GM19467 (cell line): Measurements from ENCODE around the gene ATP6V0C.
"Not testable (repeated sequence)": the region's sequence is repeated elsewhere in the genome, so short reads cannot be mapped to it uniquely, and the experiment has no call there.

ENCODE experiments used
- ATAC-seq: cut with Tn5 transposase; IDR thresholded peaks from one replicate; pipeline ENCODE4 v1.9.1; 2021; ENCODE audit warnings: mild to moderate bottlenecking, moderate library complexity; ENCODE audit not compliant: unreplicated experiment

Gene ATP6V0C

DNA sequence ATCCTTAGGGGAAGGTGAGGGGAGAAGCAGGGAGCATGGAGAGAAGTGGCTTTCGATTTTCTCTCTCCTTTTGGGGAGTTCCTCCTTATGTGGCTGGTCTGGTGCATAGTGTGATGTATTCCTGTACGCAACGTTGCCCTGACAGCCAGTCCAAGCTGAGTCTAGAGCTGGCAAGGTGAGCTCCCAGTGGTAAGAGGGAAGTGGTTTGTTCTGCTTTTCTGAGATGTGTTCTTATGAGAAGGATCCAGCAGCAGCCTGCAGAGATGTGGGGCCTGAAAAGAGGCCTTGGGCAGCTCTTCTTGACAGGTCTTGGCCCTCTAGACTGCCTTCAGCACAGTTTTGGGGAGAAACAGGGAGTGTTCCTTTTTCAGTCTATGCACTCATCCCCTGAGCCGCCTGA is 27.2 kb downstream of the ATP6V0C start:
- not testable (repeated sequence) for ATAC-seq

DNA sequence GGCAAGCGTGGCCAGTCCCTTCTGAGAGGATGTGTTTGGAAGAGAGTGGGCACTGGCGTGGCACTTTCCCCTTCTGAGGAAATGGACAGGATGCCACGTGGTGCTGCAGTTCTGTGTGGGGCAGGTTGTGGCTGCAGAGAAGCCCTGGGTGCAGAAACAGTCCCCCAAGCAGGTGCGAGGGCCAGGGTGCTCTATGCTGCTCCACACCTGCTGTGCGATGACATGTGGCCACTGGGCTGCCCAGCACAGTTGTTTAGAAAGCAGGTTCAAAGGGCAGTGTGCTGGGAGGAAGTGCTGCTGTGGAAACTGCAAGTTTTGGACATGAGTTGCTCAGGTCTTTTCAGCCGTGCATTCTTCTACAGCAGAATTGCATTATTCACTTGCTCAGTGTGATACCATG is 27.7 kb downstream of the ATP6V0C start:
- ATAC-seq = not testable (repeated sequence)

DNA sequence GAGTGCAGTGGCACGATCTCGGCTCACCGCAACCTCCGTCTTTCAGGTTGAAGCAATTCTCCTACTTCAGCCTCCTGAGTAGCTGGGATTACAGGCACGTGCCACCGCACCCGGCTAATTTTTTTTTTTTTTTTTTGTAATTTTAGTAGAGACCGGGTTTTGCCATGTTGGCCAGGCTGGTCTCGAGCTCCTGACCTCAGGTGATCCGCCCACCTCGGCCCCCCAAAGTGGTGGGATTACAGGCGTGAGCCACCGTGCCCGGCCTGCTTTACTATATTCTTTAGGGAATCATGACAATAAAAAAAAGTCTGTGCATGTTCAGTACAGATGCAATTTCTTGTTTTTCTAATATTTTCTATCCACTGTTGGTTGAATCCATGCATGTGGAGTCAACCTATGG is 30.0 kb downstream of the ATP6V0C start:
- not testable (repeated sequence) for ATAC-seq

DNA sequence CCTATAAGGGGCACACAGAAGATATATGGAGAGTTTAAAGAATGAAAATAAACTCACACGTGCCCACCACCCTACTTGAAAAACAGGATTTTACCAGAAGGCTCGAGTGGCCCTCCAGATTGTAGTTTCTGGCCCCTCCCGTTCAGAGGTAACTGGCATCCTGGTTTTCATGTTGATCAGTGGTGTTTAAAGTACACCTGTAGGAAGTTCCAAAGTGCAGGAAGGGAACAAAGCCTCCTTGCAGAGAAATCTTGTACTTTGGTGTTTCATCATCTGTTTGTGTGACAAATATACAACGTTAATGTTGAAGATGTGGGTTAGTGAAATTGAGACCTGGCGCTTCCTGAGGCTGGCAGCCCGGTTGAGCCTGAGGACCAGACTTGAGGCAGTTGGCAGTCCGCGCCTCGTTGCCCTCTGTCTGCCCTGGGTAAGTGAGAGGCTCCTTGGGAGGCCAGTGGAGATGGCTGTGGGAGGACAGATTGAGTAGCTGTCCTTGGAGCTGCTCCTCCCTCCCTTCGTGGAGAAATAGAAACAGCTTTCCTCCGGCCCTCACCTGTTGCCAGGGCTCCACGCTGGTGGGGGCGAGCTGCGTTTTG is 36.6 kb downstream of the ATP6V0C start:
- not testable (repeated sequence) for ATAC-seq

DNA sequence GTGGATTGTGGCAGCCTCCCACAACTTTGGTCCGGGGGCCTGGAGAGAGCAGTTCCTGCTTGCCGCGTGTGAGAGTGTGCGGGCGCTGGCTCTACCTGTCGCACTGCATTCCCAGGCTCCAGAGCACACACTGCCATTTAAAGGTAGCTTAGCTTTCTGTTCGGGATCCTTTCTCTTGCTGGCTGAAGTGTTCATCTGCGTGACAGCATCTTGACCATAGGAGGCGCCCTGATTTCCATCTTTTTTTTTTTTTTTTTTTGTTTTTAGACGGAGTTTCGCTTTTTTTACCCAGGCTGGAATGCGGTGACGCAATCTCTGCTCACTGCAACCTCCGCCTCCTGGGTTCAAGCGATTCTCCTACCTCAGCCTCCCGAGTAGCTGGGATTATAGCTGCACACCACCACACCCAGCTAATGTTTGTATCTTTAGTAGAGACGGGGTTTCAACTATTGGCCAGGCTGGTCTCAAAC is 37.7 kb downstream of the ATP6V0C start:
- ATAC-seq = not testable (repeated sequence)

DNA sequence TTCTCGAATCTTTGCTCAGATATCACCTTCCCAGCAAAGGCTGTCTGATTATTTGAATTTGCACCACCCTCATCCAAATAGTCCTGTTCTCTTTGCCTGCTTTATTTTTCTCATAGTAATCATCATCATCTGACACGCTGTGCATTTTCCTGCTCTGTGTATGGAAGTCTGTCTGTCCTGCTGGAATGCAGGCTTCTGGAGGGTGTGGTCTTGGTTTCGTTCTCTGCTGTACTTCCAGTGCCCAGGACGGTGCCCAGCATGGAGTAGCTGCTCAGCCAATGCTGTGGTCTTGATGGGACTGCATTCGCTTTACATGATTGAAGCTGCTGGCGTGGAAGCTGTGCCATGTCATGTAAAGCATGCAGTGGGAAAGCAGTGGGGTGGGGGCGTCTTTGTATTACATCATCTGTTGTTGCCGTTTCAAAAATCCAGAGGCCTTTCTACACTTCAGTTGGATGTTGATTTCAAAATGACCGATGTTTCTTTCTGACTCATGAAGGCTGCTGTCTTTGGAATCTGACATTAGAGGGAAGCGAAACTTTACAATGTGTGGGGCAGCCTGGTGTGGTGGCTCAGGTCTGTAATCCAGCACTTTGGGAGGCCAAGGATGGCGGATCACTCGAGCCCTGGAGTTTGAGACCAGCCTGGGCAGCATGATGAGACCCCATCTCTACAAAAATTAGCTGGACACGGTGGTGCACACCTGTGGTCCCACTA is 41.1 kb downstream of the ATP6V0C start:
- not testable (repeated sequence) for ATAC-seq

DNA sequence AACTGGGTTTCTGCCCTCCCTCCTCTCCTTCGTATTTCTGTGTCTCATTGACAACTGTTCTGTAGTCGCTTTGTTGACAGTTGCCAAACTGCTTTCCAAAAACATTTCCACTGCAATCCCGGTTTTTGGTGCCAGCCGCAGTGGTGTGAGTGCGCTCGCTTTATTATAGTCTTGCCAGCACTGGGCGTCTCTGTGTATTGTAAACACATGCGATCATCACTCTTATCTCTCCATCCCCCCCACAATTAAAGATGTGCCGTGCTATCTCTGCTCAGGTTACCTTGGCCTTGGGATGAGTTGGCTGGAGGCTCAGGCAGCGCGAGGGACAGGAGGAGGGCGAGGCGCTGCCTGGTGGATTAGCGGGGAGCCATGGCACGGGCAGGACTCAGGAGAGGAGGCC is 43.4 kb downstream of the ATP6V0C start:
- ATAC-seq = not testable (repeated sequence)

DNA sequence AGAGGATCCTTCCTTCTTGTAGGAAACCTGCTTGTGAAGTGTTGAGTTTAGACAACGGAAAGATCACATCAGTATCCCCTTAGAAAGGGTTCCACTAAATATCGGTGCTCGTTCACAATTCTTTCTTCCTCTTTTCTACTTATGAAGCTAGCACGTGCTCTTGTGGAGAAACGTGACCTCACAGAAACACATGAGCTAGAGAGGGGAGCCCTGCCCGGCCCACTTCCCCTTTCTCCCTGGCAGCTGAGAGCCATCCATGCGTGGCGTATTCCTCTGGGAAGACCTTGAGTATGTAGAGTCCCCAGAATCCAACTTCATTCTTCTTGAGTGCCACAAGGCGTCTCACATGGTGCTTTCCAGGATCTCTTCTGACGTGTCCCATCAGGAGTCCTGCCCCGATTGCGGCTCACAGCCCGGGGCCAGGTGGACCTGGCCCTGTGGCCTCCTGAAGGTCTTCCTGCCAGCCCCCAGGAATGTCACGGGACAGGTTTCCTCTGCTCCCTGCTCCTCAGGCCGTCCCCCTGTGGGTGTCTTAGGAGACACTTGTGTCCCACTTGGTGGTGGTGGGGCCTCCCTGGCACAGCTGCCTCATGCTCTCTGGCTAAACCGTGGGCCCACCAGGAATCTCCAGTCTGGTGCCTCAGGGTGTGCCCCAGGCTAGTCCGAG is 46.5 kb downstream of the ATP6V0C start:
- ATAC-seq = peak; percentile 38

DNA sequence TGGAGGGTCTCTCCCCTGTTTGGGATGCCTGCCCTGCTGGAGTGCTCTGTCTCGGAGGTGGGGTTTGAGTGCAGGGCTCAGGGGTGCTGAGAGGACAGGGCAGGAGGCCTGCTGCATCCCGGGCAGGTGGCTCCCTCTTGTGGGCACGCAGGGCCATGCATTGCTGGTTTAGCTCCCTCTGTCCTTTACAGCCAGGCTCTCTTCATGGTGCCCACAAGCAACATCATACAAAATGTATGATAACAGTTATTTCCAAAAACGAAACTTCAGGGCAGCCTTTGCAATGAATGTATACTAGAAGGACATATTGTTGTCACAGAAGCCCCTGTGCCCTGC is 47.0 kb downstream of the ATP6V0C start:
- peak; percentile 63 for ATAC-seq

DNA sequence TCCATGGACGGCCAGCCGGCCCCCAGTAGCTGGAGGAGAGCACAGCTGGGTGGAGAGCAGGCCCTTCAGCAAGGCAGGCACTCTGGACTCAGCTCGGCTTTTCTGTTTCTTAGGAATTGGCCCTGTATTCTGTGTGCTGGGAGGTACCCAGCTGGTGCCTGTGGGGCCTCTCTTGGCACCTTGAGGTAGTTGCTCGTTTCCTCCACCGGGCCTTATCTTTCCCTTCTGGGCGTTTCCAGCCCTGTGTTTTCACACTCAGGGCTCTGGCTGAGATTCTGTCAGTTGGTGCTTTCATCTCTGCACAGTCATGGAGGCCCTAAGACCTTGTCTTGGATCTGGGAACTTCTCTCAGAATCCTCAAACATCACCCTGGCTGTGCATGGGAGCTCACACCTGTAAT is 53.8 kb downstream of the ATP6V0C start:
- ATAC-seq = not testable (repeated sequence)

DNA sequence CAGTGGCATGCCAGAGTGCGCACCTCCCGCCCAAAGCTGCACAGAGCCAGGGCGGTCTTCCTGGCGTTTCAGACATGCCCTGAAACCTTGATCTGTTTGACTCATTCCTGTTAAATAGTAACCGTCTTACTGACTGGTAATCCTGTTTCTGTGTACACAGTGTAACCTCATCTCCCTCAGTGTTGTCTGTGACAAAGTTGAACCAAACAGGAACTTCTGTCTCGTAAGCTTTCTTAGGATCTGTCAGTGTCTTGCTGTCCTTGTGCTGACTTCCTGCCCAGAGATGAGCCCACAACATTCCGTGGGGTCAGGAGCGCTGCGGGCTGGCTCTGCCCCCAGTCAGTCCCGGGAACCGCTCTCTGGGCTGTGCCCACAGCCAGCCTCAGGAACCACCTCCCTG is 54.8 kb downstream of the ATP6V0C start:
- not testable (repeated sequence) for ATAC-seq
